GM18861 (cell line): ENCODE measurements around the gene JUN.

ENCODE experiments used
- ATAC-seq: cut with Tn5 transposase; IDR thresholded peaks from one replicate; pipeline ENCODE4 v1.9.1; 2021; ENCODE audit not compliant: unreplicated experiment

JUN gene

DNA sequence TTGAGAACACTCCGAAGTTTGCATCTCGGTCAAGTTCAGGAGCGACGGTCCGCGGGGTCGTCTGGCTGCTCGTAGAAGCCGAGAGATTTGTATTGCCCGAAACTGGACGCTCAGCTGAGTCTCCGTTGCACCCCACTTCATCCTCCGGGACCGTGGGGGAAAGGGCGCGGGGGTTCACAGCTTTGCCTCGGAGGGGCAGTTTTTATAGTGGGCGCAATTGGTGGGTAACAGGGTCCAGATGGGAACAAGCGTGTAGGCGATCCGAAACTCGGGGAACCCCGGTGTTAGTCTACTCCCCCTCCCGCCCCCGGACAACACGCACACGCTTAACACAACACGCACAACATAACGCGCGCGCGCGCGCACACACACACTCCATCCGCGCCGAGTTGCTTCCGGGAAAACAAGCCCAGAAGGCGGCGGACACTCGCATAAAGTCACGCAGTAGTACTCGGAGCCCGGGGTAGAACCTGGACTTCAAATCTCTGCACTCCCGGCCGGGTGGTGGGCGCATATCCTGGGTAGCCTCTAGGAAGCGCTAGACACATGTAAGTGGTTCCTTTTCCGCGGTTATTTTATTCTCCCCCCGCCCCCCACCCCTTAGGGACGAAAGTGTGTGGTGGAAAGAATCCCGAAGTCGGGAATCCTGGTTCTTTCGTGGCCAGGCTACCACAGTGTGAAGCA, 1.1 kb upstream of the JUN start:
- no peak for ATAC-seq

DNA sequence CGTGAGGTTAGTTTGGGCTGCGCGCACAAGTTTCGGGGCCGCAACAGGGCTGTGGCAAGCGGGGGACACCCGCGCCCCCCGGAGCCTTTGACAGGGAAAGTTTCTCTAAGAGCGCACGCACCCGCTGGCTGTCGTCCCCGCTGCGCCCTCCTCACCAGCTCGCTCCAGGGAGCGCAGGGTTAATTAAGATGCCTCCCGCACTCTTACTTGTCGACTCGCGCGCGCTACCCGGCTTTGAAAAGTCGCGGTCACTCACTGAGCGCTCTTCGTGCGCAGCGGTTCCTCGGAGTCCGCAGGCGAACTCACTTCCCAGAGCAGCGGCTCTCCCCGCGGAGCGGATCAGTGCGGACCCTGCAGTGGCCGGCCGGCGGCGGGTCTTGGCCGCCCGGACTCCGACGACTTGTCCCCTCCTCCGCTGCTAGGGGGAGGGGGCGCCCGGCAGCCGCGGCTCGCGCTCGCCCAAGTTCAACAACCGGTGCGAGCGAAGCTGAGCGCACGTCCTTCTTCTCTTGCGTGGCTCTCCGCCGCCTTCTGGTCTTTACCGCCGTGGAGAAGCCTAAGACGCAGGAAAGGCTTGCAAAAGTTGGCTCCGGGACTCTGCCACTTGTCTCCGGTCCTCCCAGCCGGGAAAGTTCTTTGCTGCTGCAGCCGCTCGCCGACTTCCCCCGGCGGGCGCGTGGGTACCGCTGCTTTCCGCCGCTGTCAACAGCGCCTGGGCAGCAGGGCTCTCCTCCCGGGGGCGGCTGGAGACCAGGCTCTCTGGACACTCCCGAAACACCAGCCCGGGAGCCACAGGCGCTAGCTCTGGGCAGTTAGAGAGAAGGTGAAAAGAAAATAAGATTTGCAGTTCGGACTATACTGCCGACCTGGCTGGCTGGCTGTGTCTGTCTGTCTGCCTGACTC, 506 bp downstream of the JUN start:
- no peak for ATAC-seq

DNA sequence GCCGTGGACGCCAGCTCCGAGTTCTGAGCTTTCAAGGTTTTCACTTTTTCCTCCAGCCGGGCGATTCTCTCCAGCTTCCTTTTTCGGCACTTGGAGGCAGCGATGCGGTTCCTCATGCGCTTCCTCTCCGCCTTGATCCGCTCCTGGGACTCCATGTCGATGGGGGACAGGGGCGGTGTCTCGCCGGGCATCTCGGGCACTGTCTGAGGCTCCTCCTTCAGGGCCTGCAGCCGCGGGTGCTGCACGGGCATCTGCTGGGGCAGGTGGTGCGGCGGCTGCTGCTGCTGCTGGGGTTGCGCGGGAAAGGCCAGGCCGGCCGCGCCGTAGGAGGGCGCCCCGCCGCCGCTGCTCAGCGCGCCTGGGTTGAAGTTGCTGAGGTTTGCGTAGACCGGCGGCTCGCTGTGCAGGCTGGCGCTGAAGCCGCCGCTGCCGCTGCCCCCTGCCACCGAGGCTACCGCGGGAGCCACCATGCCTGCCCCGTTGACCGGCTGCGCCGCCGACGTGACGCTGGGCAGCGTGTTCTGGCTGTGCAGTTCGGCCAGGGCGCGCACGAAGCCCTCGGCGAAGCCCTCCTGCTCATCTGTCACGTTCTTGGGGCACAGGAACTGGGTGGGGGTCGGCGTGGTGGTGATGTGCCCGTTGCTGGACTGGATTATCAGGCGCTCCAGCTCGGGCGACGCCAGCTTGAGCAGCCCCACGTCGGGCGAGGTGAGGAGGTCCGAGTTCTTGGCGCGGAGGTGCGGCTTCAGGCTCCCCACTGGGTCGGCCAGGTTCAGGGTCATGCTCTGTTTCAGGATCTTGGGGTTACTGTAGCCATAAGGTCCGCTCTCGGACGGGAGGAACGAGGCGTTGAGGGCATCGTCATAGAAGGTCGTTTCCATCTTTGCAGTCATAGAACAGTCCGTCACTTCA, 1.4 kb downstream of the JUN start:
- no peak for ATAC-seq

DNA sequence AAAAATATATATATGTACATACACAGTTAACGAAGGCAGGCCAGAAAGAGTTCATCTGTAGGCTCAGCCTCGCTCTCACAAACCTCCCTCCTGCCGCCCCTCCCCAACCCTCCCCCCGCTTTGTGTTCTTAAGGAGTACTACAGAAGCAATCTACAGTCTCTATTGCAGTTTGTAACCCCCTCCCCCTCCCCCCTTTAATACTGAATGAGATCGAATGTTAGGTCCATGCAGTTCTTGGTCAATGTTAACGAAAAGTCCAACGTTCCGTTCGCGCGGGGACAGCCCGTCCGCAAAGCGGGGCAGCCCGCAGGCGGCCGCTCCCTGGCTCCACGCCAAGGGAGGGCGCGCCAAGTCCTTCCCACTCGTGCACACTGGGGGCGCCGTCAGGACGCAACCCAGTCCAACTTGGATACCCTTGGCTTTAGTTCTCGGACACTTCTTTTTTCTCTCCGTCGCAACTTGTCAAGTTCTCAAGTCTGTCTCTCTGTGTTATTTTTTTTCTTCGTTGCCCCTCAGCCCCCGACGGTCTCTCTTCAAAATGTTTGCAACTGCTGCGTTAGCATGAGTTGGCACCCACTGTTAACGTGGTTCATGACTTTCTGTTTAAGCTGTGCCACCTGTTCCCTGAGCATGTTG, 2.2 kb downstream of the JUN start:
- no peak for ATAC-seq

DNA sequence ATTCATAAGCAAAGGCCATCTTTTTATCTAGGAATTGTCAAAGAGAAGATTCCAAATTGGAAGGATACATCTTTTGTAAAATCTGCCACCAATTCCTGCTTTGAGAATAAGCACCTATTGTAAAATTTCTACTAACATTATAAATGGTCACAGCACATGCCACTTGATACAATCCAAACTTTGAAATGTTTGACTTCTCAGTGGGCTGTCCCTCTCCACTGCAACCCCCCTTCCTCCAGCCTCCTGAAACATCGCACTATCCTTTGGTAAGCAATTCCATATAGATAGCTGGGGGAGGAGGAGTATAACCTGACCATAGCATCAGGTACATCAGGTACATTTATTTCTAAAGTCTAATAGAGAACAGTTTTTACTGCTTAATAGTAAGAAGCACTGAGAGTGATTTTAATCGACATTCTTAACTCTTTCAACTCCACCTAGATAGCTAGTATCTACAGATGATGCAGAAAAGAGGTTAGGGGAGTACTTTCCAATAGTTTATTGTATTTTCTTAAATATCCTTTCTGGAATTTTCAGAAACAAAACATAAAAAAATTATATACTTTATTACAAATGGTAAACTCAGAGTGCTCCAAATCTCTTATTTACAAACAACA, 2.9 kb downstream of the JUN start:
- ATAC-seq = no peak

DNA sequence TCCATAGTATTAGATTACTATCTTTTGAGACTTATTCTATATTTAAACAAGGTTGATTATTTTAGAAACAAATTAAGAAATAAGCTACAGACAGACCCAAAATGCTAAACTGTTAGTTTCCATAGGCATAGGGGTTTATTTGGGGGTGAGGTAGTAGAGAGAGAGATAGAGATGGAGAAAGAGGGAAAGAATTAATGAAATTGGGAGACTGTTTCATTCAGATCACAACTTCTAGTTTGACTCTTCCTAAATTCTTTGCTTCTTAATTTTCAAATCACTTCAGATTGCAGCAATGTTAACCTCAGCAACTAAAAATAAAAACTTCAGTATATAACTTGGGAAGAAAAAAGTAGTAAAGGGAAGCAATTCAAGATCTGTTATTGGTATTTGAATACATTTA, 3.4 kb downstream of the JUN start:
- no peak for ATAC-seq

DNA sequence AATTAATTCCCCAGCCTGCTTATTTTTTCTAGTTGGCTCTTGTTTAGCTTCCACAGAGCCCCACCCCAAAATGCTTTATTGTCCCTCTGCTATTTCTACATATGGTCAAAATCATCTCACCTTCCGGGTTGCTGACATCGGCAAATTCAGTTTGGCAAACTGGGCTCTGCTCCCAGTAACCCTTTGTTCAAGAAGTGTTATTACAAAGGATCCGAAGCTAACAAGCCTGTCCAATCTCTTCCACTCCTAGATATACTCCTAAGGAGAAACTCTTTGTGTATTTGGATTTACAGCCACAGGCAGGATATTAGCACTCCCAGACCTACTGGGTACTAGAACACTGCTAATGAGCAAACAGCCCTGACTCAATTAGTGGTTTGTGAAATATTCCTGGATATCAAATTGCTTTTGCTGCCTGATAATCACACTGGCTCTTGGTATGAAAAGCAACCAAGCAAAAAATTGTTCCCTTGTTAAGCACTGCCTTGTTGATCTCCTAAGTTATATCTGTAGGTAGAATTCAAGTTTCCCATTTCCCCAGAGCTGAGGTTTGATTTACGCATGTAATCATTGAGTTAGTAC, 4.0 kb downstream of the JUN start:
- ATAC-seq = no peak

DNA sequence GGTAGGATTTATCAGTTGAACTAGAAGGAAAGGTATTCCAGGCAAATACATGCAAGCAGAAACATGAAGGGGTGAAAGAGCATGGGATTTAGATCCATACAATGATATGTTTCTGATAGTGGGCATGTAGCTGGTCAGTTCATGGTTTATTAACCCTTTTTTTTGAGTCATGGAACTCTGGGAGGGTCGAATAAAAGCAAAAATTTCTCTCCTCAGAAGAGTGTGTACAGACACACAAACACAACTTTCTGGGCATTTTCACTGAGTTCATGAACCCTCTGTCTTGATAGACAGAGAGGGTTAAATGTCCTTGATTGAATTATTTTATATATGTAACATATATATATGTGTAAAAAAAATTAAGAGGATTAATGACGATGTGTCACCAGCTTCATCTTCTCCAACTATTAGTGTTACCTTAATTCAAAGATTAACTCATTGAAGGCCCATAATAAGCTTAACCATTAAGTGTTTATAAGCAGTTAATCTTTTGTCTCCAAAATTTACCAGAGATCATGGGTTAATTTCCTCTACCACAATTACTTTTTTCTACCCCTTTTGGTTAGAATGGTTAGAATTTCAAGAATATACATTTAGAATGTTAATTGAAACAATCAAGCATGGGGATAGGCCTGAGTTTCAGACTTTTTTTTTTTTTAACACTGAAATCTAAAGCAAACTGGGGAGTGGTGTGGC, 4.6 kb downstream of the JUN start:
- no peak for ATAC-seq

DNA sequence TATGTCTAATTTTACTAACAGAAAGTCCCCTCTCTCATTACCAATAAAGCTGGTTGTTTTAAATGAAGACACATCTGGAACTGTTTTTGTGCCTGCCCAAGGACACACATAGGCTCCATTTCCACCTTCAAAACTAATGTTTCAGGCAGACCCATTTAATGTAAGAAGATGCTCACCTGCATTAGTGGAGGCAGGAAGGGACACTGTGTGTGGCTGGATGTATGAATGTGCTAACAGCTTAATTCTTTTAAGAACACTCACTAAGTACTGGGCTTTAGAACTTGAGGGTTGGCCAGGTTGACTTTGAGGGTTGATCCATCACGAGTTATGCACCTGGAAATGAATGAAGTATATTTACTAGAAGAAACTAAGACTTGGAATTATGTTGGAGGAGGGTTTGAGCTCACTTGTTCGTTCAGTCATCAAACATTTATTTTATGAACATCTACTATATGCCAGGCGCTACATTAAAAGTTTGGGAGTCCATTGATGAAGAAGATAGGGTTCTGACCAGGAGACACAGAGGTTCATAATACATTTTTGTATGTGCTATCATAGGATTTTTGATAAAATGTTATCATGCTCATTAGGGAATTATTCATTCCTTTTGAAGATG, 5.4 kb downstream of the JUN start:
- ATAC-seq = no peak

DNA sequence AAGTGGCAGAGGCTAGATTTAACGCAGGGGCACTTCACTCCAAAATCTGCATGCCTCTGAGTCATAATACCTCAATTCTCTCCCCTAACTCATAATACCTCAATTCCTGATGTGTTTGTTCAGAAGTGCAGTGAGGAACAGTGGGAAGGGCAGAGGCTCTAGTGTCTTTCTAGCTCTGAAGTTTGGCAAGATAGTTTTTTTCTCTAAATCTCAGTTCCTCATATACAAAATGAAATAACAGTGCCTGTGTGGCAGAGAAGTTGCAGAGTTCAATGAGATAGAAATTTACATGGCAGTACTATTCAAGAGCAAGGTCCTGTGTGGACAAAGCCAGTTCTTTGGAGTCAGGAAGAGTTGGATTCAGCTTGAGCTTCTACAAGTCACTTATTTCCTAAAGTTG, 9.8 kb downstream of the JUN start:
- no peak for ATAC-seq

DNA sequence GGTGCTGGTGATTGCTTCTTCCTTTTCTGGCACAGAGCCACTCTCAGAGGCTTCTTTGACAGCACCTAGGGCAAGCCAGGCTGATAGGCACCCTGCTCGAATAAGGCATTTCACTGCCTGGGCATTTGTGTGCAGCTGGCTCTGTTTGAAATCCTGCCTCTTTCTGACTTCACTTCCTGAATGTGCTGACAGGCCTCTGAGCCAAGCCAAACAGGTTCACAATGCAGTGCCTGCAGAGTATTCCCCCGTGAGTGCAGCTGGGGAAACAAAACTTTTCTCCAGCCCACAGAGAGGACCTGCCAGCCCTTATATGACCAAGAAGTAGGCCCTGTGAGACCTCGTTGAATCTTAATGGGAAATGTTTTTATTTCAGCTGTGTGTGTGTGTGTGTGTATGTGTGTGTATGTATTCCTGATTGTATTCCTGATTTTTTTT, 10.4 kb downstream of the JUN start:
- ATAC-seq = peak; percentile 78

DNA sequence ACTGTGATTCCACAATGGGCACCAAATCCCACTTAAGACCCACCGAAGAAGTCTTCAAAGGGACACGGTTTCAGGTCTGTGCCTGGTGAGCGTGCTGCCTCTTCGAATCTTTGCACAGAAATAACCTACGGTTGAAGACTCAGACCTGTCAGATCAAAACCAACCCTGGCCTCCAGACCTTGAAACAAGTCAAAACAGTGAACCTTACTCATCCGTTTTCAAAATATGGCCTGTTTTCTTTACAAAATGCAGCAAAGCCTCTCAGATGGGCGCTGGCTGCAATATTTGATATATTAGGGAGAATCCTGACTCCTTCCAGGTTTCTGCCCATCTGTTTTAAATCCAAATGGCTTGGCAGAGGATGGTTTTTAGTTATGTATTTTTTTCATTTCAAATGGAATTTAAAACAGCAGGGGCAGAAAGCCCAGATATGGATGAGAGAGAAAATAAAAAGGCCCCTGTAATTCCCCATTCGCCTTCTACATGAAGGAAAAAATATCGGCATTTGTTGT, 14.0 kb downstream of the JUN start:
- no peak for ATAC-seq

DNA sequence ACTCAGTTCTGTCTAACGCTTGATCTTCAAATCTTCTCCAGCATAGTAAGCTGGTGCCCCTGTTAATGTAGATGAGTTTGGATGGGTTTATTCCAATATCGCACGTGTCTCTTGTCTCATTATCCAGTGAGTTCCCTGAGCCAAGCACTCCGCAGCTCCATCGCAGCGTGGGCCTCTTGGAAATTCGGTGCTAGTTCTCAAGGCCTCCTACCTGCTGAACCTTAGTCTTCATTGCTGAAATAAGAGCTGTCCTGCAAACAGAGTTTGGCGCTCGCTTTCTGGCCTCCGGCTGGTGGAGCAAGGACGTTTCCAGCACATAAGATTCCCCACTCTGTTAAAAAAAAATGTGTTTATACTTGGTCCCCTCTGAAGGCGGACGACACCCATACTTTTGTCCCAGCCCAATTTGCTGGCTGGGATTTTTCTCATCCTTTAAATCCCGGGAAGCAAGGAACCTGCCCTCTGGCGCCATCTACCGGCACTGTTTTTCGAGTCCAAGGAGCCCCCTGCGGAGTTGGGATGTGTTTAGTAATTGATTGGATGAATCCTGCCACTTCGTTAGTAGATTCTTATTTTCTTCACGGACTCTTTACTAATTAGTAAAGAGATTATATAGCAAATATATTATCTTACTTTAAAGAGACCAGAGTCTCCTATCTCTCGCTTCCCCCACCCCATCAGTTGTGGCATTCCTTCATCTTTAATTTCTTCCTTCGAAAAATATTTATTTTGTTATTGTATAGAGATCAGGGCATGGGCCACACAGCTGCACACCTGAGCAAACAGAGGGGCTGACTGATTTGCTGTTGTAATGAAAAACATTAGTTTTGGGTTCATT, 14.7 kb downstream of the JUN start:
- no peak for ATAC-seq

DNA sequence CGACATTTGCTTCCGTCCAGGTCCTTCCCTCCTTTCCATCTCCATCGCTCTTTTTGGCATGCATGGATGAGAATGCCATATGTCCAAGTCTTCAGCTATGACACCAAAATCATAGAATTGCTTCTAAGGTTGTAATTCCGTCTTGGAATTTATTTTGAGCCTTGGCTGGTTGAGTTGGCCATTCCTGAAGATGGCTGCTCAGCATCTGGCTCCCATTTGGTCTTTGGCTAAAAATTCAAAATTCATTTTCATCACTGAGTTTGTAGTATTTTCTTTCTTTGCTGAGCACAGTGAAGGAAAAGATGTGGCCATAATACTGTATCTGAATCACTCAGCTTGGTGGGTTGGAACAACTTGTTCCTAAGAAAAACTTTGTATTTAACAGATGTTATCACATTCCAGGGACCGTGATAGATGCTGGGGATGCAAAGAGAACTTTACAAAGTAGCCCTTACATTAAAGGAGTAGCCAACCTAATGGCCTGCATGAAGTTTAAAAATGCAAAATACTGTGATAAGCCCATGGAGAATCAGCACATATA, 15.6 kb downstream of the JUN start:
- no peak for ATAC-seq

DNA sequence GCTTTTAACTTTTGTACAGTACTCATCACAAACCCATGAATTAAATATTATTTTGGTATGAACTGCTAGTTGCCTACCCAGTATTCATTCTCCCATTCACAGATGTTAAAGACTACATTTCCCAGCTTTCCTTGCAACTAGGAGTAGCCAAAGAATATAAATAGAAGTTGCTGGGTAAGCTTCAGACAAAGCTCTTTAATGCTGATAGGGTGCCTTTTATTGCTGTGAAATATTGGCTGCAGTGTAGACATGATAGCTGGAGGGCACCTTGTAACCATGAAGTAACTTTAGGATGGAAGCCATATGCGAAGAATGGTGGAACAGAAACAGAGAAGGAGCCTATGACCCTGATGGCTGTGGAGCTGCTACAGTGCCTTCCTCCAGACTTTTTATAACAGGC, 16.7 kb downstream of the JUN start:
- ATAC-seq = no peak

DNA sequence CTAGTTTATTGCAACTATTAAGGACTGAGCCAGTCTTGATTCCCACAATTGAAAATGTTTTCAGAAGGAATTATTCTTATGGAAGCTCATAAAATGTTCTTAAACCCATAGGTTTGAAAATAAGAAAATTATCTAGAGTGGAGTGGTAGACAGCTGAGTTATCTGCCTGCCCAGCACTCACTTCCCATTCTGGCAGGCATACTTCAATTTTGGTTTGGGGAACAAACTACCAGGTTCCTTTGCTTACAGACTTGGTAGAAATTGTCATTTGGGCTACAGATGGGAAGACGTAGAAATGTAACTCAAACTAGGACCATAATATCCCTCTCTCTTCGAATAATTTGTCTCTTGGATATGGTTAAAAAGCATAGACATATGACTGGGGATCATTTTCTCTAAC, 18.4 kb downstream of the JUN start:
- no peak for ATAC-seq

DNA sequence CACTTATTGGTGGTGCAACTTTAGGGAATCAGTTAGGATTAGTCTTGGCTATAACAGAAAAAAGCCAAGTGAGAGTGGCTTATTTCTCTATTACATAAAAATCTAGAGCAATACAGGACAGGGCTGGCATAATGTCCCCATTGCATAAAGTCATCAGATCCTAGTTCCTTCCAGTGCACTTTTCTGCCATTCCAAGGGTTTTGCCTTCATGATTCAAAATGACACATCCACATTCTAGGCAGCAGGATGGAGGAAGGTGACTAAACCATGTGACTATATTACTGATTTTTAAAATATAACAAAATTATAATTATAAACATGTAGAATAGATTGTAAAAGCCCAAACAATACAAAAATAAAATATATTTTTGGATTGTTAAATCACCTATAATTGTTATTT, 18.8 kb downstream of the JUN start:
- no peak for ATAC-seq
